Osteoblast (primary cell): Measurements from ENCODE around the gene ELAVL4. TPM values are rescaled to one million over a fixed set of nuclear protein-coding genes. Genes with fewer than 3 reads are reported as not detected.

Source experiments
- DNase-seq: peaks from one replicate; pipeline ENCODE4 v3.0.0; 2011; ENCODE audit warnings: low spot score, mixed read lengths; ENCODE audit not compliant: insufficient read length; ENCODE audit errors: missing footprints
- H2AFZ ChIP-seq: 2 replicates; pipeline ENCODE4 v1.6.0; 2011; ENCODE audit warnings: mild to moderate bottlenecking, low read length
- H3K27ac ChIP-seq: 2 replicates; pipeline ENCODE4 v1.5.1; 2011; ENCODE audit warnings: mild to moderate bottlenecking, low read depth, low read length, moderate library complexity
- H3K27me3 ChIP-seq: 2 replicates; pipeline ENCODE4 v1.6.0; 2012; ENCODE audit warnings: mild to moderate bottlenecking, control low read depth, inconsistent platforms, low read length, moderate library complexity; ENCODE audit not compliant: insufficient read depth
- H3K36me3 ChIP-seq: 2 replicates; pipeline ENCODE4 v1.5.1; 2011; ENCODE audit warnings: mild to moderate bottlenecking, low read length, control low read depth, moderate library complexity; ENCODE audit not compliant: insufficient read depth
- H3K4me1 ChIP-seq: 2 replicates; pipeline ENCODE4 v1.5.1; 2011; ENCODE audit warnings: mild to moderate bottlenecking, low read length, control low read depth, moderate library complexity; ENCODE audit not compliant: insufficient read depth
- H3K4me2 ChIP-seq: 2 replicates; pipeline ENCODE4 v1.6.0; 2011; ENCODE audit warnings: mild to moderate bottlenecking, low read length; ENCODE audit not compliant: insufficient read depth
- H3K4me3 ChIP-seq: fragments of 200-600 bp; sonication (generic); 3 replicates; pipeline ENCODE4 v1.5.1; 2012; ENCODE audit warnings: mild to moderate bottlenecking, low read length, inconsistent platforms; ENCODE audit not compliant: insufficient read depth
- H3K79me2 ChIP-seq: 2 replicates; pipeline ENCODE4 v1.6.0; 2012; ENCODE audit warnings: mild to moderate bottlenecking, low read length, control low read depth, inconsistent platforms; ENCODE audit not compliant: insufficient read depth
- H3K9me3 ChIP-seq: 2 replicates; pipeline ENCODE4 v1.5.1; 2011; ENCODE audit warnings: low read depth, low read length, control low read depth
- H4K20me1 ChIP-seq: 2 replicates; pipeline ENCODE4 v1.6.0; 2012; ENCODE audit warnings: mild to moderate bottlenecking, low read length, control low read depth; ENCODE audit not compliant: insufficient read depth
- total RNA-seq: library from RNA; depleted of rRNA; stranded (reverse); fragments of >200 nt; gene quantifications from 2 replicates; pipeline ENCODE4 v1.2.3, GENCODE V29; 2012
- TF ChIP-seq, protein P1 (sequence below): IDR thresholded peaks from 2 replicates; pipeline ENCODE4 v1.5.1; 2011; ENCODE audit warnings: mild to moderate bottlenecking, low read depth, low read length, moderate library complexity; ENCODE audit errors: extremely low read depth

ELAVL4 gene
- total RNA-seq, 1 donor: not detected

- no peaks in the 10 kb centered on the region for H3K36me3 ChIP-seq
- TF ChIP-seq, protein P1, sequence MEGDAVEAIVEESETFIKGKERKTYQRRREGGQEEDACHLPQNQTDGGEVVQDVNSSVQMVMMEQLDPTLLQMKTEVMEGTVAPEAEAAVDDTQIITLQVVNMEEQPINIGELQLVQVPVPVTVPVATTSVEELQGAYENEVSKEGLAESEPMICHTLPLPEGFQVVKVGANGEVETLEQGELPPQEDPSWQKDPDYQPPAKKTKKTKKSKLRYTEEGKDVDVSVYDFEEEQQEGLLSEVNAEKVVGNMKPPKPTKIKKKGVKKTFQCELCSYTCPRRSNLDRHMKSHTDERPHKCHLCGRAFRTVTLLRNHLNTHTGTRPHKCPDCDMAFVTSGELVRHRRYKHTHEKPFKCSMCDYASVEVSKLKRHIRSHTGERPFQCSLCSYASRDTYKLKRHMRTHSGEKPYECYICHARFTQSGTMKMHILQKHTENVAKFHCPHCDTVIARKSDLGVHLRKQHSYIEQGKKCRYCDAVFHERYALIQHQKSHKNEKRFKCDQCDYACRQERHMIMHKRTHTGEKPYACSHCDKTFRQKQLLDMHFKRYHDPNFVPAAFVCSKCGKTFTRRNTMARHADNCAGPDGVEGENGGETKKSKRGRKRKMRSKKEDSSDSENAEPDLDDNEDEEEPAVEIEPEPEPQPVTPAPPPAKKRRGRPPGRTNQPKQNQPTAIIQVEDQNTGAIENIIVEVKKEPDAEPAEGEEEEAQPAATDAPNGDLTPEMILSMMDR: no peak
- H3K27me3 ChIP-seq: no peaks in the 10 kb centered on the region
- H2AFZ ChIP-seq: no peak overlapping the region
- H3K9me3 ChIP-seq: no peaks in the 10 kb centered on the region
- no peak overlapping the region for H3K27ac ChIP-seq
- H4K20me1 ChIP-seq: no peaks in the 10 kb centered on the region
- no peak overlapping the region for H3K4me3 ChIP-seq
- H3K4me2 ChIP-seq: no peak overlapping the region
- DNase-seq: peak; percentile 29
- no peaks in the 10 kb centered on the region for H3K79me2 ChIP-seq
- H3K4me1 ChIP-seq: no peaks in the 10 kb centered on the region
Measured at GRCh38 chr1:50099654-50100053, 9.1 kb upstream of the ELAVL4 start.

- H3K4me3 ChIP-seq: no peak overlapping the region
- no peaks in the 10 kb centered on the region for H4K20me1 ChIP-seq
Measured at GRCh38 chr1:50103615-50104081, 5.1 kb upstream of the ELAVL4 start.

GRCh38 chr1:50105433-50105832 is 3.3 kb upstream of the ELAVL4 start:
- Histone ChIP-seq H3K27ac (no peak overlapping the region), H2AFZ (no peak overlapping the region), H3K79me2 (no peaks in the 10 kb centered on the region), H3K36me3 (no peaks in the 10 kb centered on the region), H3K4me3 (no peak overlapping the region), H3K9me3 (no peaks in the 10 kb centered on the region), H4K20me1 (no peaks in the 10 kb centered on the region), H3K4me2 (no peak overlapping the region), H3K27me3 (no peaks in the 10 kb centered on the region), H3K4me1 (no peaks in the 10 kb centered on the region)
- no peak for DNase-seq
- TF ChIP-seq, protein P1: no peak

More at GRCh38 chr1:50103615-50104081, 5.1 kb upstream of the ELAVL4 start:
- Histone ChIP-seq H3K4me2 (no peak overlapping the region), H3K27me3 (no peaks in the 10 kb centered on the region), H3K36me3 (no peaks in the 10 kb centered on the region), H3K79me2 (no peaks in the 10 kb centered on the region), H3K9me3 (no peaks in the 10 kb centered on the region), H2AFZ (no peak overlapping the region), H3K4me1 (no peaks in the 10 kb centered on the region), H3K27ac (no peak overlapping the region)
- TF ChIP-seq, protein P1: no peak
- no peak for DNase-seq

- H3K36me3 ChIP-seq: no peaks in the 10 kb centered on the region
- no peaks in the 10 kb centered on the region for H3K27me3 ChIP-seq
- no peak overlapping the region for H2AFZ ChIP-seq
- H3K4me3 ChIP-seq: no peak overlapping the region
- H3K9me3 ChIP-seq: no peaks in the 10 kb centered on the region
- H3K4me1 ChIP-seq: no peaks in the 10 kb centered on the region
- no peak overlapping the region for H3K27ac ChIP-seq
- TF ChIP-seq, protein P1: no peak
- no peak for DNase-seq
- H3K79me2 ChIP-seq: no peaks in the 10 kb centered on the region
- no peaks in the 10 kb centered on the region for H4K20me1 ChIP-seq
- no peak overlapping the region for H3K4me2 ChIP-seq
Measured at GRCh38 chr1:50106095-50106761, 2.5 kb upstream of the ELAVL4 start.
